ENCODE results near the gene RASGRP3. TPM values are rescaled to one million over a fixed set of nuclear protein-coding genes. Genes with fewer than 3 reads are reported as not detected.

RASGRP3 gene
- total and polyA plus RNA-seq, 9 of the 15 experiments (the other 6 are each of a cell fraction or from before 2014, with no cell fraction given) = 0.18 to 1.7 (median 1.2) TPM

- TF ChIP-seq ZNF609 (CRISPR knock-in tag; IDR thresholded peaks at IDR 0.05; ENCODE audit: borderline replicate concordance) (no peak), HNRNPUL1 (IDR thresholded peaks at IDR 0.05; ENCODE audit: low read length) (no peak), ERF (CRISPR knock-in tag; IDR thresholded peaks at IDR 0.05) (no peak), ZNF764 (CRISPR knock-in tag; IDR thresholded peaks at IDR 0.05; ENCODE audit: low read depth) (no peak), FOSL1 (tag; conservative IDR thresholded peaks at IDR 0.05) (no peak), MEIS2 (IDR thresholded peaks at IDR 0.05; ENCODE audit: partially characterized antibody) (no peak), STAT5A (IDR thresholded peaks at IDR 0.05; ENCODE audit: borderline replicate concordance, low read length) (no peak), ZNF696 (CRISPR knock-in tag; conservative IDR thresholded peaks at IDR 0.05) (no peak)
- TF ChIP-seq, protein P1, sequence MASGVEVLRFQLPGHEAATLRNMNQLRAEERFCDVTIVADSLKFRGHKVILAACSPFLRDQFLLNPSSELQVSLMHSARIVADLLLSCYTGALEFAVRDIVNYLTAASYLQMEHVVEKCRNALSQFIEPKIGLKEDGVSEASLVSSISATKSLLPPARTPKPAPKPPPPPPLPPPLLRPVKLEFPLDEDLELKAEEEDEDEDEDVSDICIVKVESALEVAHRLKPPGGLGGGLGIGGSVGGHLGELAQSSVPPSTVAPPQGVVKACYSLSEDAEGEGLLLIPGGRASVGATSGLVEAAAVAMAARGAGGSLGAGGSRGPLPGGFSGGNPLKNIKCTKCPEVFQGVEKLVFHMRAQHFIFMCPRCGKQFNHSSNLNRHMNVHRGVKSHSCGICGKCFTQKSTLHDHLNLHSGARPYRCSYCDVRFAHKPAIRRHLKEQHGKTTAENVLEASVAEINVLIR (CRISPR knock-in tag; IDR thresholded peaks at IDR 0.05) = no peak
These were observed 120.6 kb downstream of the RASGRP3 start (continued) for GRCh38 chr2:33597026-33597425.

All from K562 (cell line).